Stimulated activated CD8-positive, alpha-beta memory T cell treated with anti-CD3 and anti-CD28 coated beads, Interleukin-15, amount 100 ng/mL, for 24 hours (primary cell): ENCODE data around the gene CAMKK2.
"Not testable (repeated sequence)": the region's sequence is repeated elsewhere in the genome, so short reads cannot be mapped to it uniquely, and the experiment has no call there.

Experiments
- DNase-seq: peaks from one replicate; pipeline ENCODE4 v3.0.0-alpha.2; 2020; ENCODE audit warnings: low read depth

Gene CAMKK2

DNA sequence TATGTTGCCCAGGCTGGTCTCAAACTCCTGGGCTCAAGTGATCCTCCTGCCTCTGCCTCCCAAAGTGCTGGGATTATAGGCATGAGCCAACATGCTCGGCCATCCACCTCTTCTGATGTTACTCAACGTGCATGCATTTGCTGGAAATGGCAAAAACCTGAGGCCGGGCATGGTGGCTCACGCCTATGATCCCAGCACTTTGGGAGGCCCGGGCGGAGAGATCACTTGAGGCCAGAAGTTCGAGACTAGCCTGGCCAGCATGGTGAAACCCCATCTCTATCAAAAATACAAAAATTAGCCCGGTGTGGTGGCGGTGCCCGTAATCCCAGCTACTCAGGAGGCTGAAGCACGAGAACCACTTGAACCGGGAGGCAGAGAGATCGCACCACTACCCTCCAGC lies 1.9 kb upstream of the CAMKK2 start:
- DNase-seq, result not testable (repeated sequence)

- no peak for DNase-seq
Observed at GRCh38 chr12:121297435-121297991, 1.0 kb upstream of the CAMKK2 start.

GRCh38 chr12:121295746-121296617 lies 527 bp downstream of the CAMKK2 start:
- DNase-seq, result no peak

- no peak for DNase-seq
Observed at GRCh38 chr12:121295116-121295745, 1.3 kb downstream of the CAMKK2 start.

DNA sequence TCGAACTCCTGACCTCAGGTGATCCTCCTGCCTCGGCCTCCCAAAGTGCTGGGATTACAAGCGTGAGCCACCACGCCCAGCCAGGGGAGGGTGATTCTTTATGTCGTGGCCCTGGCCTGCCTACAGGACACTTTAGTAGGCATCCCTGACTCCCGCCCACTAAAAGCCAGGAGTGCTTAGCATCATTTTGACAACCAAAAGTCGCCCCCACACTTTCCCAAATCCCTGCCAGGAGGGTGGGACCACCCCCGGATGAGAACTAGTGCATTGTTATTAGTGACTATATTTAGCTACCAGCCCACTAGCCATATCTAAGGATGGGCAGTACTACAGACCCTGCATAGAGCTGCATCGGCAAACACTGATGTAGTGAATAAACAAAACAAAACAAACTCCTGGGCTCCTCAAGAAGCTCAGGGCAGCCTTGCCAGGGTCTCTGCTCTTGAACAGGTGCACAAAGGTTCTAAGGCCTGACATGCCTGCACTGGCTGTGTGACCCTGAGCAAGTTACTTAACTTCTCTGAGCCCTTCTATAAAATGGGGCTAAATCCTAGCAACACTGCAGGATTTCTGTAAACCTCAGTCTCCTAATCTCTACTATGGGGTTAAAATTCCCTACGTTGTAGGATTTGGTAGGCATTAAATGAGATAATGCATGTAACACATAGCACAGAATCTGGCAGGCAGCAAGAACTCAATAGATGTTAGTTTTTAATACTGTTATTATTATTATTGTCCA lies 2.2 kb downstream of the CAMKK2 start:
- DNase-seq, result no peak

DNA sequence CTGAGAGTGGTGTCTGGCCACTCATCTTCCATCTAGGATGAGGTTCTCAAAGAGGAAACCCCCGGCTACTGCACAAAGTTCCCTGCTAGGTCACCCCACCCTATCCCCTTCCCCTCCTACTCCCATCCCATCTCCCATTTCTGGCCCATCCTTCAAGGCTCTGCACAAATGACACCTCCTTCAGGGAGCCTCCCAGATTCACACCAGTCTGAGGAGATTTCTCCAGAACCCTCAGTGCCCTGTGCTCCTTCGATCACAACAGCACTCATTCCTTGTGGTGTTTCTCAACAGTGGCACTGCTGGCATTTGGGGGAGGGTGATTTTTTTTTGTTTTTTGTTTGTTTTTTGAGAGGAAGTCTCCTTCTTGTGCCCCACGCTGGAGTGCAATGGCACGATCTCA lies 2.9 kb downstream of the CAMKK2 start:
- DNase-seq, result no peak

- no peak for DNase-seq
Observed at GRCh38 chr12:121290410-121290809, 6.1 kb downstream of the CAMKK2 start.

GRCh38 chr12:121289962-121290361 lies 6.5 kb downstream of the CAMKK2 start:
- no peak for DNase-seq

DNA sequence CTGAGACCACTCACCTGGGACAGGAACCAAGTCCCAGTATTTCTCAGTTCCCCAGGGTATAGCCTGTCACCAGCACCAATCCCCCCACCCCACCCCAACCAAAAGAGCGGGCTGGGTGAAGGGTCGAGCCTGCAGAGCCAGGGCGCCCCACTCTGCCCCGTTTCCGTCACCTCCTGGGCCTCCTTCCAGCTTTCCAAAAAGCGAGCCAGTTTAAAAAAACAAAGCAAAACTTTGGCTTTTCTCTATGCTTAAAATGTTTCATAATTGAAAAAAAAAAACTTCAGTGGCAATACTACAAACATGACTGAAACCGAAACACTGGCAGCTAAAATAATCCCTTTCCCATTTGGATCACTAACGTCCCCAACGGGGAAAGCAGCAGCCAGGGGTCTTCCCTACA lies 7.5 kb downstream of the CAMKK2 start:
- no peak for DNase-seq

DNA sequence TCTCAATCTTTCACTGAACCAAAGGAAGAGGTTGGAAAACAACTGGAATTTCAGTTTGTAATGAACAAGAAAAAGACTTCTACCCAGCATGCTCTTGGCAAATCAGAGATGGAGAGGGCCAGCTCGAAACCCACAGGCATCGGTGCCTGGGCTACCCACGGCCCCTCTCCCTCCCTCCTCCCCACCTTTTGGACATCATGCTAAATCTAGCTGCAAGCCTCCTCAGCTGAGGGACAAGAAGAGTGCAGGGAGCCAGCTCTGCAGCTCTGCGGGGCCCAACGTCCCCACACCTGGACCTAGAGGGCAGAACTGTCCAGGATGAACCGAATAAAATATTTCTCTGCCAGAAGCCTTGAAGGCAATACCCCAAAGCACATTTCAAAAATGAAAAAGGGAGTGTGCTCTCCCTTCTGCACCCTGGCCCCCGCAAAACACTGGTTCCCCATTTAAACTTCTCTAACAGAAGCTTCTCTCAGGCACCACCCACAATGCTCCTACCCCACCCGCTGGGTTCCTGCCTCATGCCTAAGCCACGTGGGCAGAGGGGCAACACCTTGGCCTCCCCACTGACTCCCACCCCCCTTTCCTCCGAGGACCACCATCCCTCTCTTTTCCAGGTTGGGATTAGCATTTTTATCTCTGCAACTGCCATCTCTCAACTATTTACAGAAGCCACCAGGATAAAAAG lies 8.2 kb downstream of the CAMKK2 start:
- DNase-seq, result no peak

- no peak for DNase-seq
Observed at GRCh38 chr12:121287267-121287954, 9.1 kb downstream of the CAMKK2 start.

- DNase-seq, result no peak
Observed at GRCh38 chr12:121285856-121286255, 10.7 kb downstream of the CAMKK2 start.

DNA sequence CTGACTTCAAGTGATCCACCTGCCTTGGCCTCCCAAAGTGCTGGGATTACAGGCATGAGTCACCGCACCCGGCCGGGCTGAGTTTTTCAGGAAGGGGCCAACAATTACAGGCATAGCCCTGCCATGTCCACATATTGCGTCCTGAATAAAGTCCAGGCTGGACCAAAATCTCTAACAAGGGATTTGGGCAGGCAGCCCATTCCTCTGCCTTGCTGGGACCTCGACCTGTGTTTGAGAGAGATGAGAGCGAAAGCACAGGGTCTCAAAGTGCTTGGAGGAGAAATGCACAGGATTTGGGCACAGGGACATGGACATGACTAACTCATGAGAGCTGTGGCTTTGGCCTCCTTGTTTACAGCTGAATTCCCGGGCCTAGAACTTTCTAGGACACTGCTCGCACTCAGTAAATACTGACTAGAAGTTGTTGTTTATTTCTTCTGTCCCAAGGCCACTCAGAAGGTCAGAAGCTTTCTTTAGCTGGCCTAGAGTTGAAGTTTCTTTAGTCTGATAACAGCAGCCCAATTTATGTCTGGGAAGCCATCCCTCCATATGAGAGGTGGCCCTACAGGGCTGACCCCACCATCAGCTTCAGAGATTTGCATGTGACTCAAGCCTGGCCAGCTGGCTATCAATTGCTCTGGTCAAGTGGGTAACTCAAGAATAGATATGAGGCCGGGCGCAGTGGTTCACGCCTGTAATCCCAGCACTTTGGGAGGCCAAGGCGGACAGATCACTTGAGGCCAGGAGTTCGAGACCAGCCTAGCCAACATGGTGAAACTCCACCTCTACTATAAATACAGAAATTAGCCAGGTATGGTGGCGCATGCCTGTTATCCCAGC lies 11.7 kb downstream of the CAMKK2 start:
- DNase-seq, result no peak

DNA sequence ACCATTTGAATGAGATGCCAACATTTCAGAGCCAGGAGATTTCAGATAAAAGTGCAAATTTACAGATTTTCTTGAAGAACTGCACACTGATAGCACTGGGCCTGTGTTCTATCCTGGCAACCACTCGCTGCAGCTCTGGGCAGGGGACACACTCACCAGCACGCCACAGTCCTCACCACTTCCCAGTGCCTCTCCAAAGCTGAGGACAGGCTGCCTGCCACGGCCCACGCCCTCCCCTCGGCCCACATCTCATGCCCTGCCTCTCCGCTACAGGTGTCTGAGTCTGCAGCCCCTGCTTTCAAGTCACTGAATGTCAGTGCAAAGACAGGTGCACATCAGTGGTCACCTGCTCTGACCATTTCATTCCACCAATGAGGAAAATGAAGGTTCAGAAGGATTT lies 12.7 kb downstream of the CAMKK2 start:
- no peak for DNase-seq

DNA sequence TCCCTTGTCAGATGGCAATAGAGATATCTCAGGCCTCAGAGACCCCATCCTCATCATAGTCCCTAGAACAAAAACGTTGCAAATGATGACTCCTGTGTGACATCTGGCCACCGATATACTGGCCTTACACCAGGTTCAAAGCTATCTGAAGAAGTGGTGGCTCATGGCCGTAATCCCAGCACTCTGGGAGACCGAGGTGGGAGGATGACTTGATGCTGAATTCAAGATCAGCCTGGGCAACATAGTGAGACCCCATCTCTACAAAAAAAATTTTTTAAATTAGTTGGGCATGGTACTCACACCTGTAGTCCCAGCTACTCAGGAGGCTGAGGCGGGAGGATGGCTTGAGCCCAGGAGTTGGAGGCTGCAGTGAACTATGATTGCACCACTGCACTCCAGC lies 13.1 kb downstream of the CAMKK2 start:
- no peak for DNase-seq

DNA sequence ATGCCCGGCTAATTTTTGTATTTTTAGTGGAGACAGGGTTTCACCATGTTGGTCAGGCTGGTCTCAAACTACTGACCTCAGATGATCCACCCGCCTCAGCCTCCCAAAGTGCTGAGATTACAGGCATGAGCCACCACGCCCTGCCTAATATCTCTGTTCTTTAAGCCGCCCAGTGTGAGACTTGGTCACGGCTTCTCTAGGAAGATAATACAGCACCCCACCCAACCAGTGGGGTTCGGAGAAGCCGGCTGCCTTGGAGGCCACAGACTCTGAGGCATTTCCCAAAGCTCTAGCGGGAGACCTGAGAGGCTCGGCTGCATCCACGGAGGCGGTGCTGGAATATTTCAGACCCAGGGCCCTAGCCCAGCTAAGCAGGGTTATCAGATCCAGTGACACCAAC lies 13.6 kb downstream of the CAMKK2 start:
- not testable (repeated sequence) for DNase-seq

DNA sequence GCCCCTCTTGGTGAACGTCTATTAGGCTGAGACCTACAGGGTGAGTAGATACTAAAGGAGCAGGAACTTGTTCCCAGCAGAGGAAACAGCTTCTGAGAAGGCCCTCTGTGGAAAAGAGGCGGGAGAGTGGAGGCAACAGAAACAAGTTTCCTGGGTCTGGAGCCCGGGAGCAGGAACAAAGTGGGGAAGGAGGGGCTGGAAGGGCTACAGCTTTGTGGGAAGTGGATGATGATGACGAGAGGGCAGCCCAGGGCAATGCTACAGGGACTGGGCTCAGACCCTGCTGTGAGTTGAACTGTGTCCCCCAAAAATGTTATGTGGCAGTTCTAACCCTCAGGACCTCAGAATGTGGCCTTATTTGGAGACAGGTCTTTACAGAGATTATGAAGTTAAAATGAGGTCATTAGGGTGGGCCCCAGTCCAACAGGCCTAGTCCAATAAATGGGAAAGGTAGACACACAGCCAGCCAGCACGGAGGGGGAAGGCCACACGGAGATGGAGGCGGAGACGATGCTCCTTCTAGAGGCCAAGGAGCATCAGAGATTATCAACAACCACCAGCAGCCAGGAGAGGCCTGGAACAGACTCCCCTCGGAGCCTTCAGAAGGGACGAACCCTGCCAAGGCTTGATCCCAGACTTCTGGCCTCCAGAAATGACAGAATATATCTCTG lies 14.3 kb downstream of the CAMKK2 start:
- no peak for DNase-seq

- not testable (repeated sequence) for DNase-seq
Observed at GRCh38 chr12:121281116-121281515, 15.4 kb downstream of the CAMKK2 start.

- DNase-seq, result not testable (repeated sequence)
Observed at GRCh38 chr12:121280531-121280930, 16.0 kb downstream of the CAMKK2 start.

- DNase-seq, result no peak
Observed at GRCh38 chr12:121279507-121279915, 17.0 kb downstream of the CAMKK2 start.
